Activated CD8-positive, alpha-beta T cell treated with anti-CD3 and anti-CD28 coated beads for 36 hours (primary cell): ENCODE measurements around the gene FIGLA. TPM values are rescaled to one million over a fixed set of nuclear protein-coding genes. Genes with fewer than 3 reads are reported as not detected.

Experiments
- ATAC-seq: fragments of 200-7000 bp; cut with Tn5 transposase; one replicate; pipeline ENCODE4 v1.10.0; 2021; ENCODE audit warnings: mild to moderate bottlenecking, moderate library complexity
- CTCF ChIA-PET: fragments of 350-600 bp; sonication (Branson Sonifier 250); formaldehyde crosslinking; loops from one replicate; lab custom pipeline; 2021; ENCODE audit warnings: antibody characterized with exemption; lab: Charles Lee
- POLR2A ChIA-PET: fragments of 350-600 bp; sonication (Branson Sonifier 250); formaldehyde crosslinking; loops from one replicate; lab custom pipeline; 2021; ENCODE audit warnings: antibody characterized with exemption; lab: Charles Lee
- DNase-seq: peaks from one replicate; pipeline ENCODE4 v3.0.0-alpha.2; 2020
- H3K27ac Mint-ChIP-seq: one replicate; pipeline ENCODE4 v1.8.0; 2021; ENCODE audit warnings: mild to moderate bottlenecking, mixed read lengths
- H3K27me3 Mint-ChIP-seq: one replicate; pipeline ENCODE4 v1.8.0; 2021; ENCODE audit warnings: mixed read lengths
- H3K36me3 Mint-ChIP-seq: one replicate; pipeline ENCODE4 v1.8.0; 2021; ENCODE audit warnings: low read depth, mixed read lengths
- H3K4me1 Mint-ChIP-seq: one replicate; pipeline ENCODE4 v1.8.0; 2021; ENCODE audit warnings: low read depth, mixed read lengths
- H3K4me3 Mint-ChIP-seq: one replicate; pipeline ENCODE4 v1.8.0; 2021; ENCODE audit warnings: mild to moderate bottlenecking, moderate library complexity, mixed read lengths
- H3K9me3 Mint-ChIP-seq: one replicate; pipeline ENCODE4 v1.8.0; 2021; ENCODE audit warnings: mixed read lengths
- CTCF ChIP-seq: fragments of 200-600 bp; IDR thresholded peaks from one replicate; pipeline ENCODE4 v1.8.0; 2022; ENCODE audit warnings: antibody characterized with exemption, mild to moderate bottlenecking
- intact Hi-C: fragments of 100-400 bp; cut with micrococcal nuclease; formaldehyde crosslinking; loops from one replicate; pipeline ENCODE4 v1.10.0; 2022
- total RNA-seq, 2 experiments: library from RNA; stranded (reverse); gene quantifications; one replicate each; pipeline ENCODE4 v1.2.3, GENCODE V29; 2021

FIGLA gene
- total RNA-seq, 2 experiments from 2014 or later = not detected

GRCh38 chr2:70797506-70797905, 7.1 kb upstream of the FIGLA start:
- no peaks in the 10 kb centered on the region for H3K9me3 Mint-ChIP-seq
- intact Hi-C loops = no loop called here
- no peak overlapping the region for H3K4me3 Mint-ChIP-seq
- H3K36me3 Mint-ChIP-seq = no peaks in the 10 kb centered on the region
- TF ChIP-seq CTCF = no peak
- peaks cover 2% of the 10 kb centered on the region for H3K4me1 Mint-ChIP-seq
- ATAC-seq = no peak
- no peak for DNase-seq
- peaks cover 11% of the 10 kb centered on the region for H3K27me3 Mint-ChIP-seq
- ChIA-PET CTCF (interaction anchor here (1.1 to 3.0 kb wide), 7 partner anchors 12 to 163 kb away, joined by 3 to 10 read pairs (median 4); no protein-coding TSS in a partner anchor), POLR2A (no interaction called here)
- no peak overlapping the region for H3K27ac Mint-ChIP-seq

GRCh38 chr2:70796262-70796661, 5.8 kb upstream of the FIGLA start:
- Mint-ChIP-seq H3K9me3 (no peaks in the 10 kb centered on the region), H3K36me3 (no peaks in the 10 kb centered on the region), H3K4me3 (no peak overlapping the region), H3K4me1 (peaks cover 2% of the 10 kb centered on the region), H3K27me3 (peaks cover 21% of the 10 kb centered on the region), H3K27ac (no peak overlapping the region)
- ChIA-PET POLR2A (no interaction called here), CTCF (interaction anchor here (0.8 to 3.0 kb wide), 8 partner anchors 11 to 164 kb away, joined by 3 to 10 read pairs (median 4); no protein-coding TSS in a partner anchor)
- DNase-seq = no peak
- intact Hi-C loops = no loop called here
- no peak for TF ChIP-seq CTCF
- ATAC-seq = no peak

GRCh38 chr2:70795164-70795995, 4.9 kb upstream of the FIGLA start:
- ChIA-PET CTCF (interaction anchor here (0.8 to 3.0 kb wide), 5 partner anchors 27 to 153 kb away, joined by 3 to 10 read pairs (median 5); no protein-coding TSS in a partner anchor), POLR2A (no interaction called here)
- ATAC-seq = peak; percentile 51
- Mint-ChIP-seq H3K9me3 (no peaks in the 10 kb centered on the region), H3K27me3 (peaks cover 26% of the 10 kb centered on the region), H3K36me3 (no peaks in the 10 kb centered on the region), H3K4me1 (peaks cover 4% of the 10 kb centered on the region), H3K27ac (no peak overlapping the region), H3K4me3 (no peak overlapping the region)
- no peak for TF ChIP-seq CTCF
- peak; percentile 48 for DNase-seq
- intact Hi-C loops = no loop called here

- no peak for DNase-seq
- ATAC-seq = no peak
- H3K36me3 Mint-ChIP-seq = peaks cover 2% of the 10 kb centered on the region
- H3K4me1 Mint-ChIP-seq = peaks cover 10% of the 10 kb centered on the region
- H3K27ac Mint-ChIP-seq = no peak overlapping the region
- H3K9me3 Mint-ChIP-seq = no peaks in the 10 kb centered on the region
- H3K27me3 Mint-ChIP-seq = peaks cover 33% of the 10 kb centered on the region
- ChIA-PET CTCF (interaction anchor here (1.3 to 1.4 kb wide), 3 partner anchors 127 to 156 kb away, joined by 3 to 7 read pairs (median 4); no protein-coding TSS in a partner anchor), POLR2A (no interaction called here)
- H3K4me3 Mint-ChIP-seq = no peak overlapping the region
- no peak for TF ChIP-seq CTCF
- intact Hi-C loops = no loop called here
Measured at GRCh38 chr2:70793450-70793849, 3.0 kb upstream of the FIGLA start.
